Fibroblast of skin of left quadriceps (primary cell): ENCODE data around the gene UGT1A7.
"Not testable (repeated sequence)": the region's sequence is repeated elsewhere in the genome, so short reads cannot be mapped to it uniquely, and the experiment has no call there.

Experiments used
- DNase-seq, 2 experiments: peaks; one replicate each; pipeline ENCODE4 v3.0.0-alpha.2; 2013; ENCODE audit warnings: low read depth in 2 of 2

Gene UGT1A7

GRCh38 chr2:233680361-233681045 is 1.2 kb upstream of the UGT1A7 start:
- no peak for DNase-seq

DNA sequence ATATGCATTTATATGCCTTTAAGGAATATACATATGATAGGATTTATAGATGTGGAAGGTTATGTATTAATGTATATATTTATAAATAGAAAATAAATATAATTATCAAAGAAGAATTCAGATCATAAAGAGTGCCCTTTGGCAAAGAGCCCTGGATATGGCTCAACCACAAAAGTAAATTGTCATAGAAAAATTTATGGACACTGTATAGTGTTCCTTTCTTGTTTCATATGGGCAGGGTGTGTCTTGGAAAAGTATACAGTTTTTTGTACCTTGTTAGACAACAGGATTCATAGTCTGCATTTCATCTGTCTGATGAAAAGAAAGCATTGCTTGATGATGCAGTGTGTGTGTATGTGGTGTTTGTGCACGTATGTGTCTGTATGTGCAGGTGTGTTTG is 2.9 kb downstream of the UGT1A7 start:
- no peak for DNase-seq

GRCh38 chr2:233686928-233687327 is 5.2 kb downstream of the UGT1A7 start:
- no peak for DNase-seq

DNA sequence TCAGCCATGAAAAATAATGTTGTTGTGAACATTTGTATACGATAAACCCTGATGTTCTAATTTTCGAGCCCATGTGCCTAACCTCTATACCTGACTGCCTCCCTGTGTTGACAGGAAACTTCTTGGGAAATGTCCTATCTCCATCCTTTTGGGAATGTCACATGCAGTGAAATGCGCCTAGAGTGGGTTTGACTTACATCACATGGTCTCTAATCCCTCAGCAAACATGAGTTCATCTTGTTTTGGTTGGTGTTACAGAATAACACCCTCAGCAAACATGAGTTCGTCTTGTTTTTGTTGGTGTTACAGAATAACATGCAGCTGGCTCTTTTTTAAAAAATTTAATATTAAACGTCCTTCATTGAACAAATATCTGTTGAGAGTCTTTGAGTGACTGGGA is 6.6 kb downstream of the UGT1A7 start:
- DNase-seq, result no peak

GRCh38 chr2:233689031-233689430 is 7.3 kb downstream of the UGT1A7 start:
- no peak for DNase-seq

DNA sequence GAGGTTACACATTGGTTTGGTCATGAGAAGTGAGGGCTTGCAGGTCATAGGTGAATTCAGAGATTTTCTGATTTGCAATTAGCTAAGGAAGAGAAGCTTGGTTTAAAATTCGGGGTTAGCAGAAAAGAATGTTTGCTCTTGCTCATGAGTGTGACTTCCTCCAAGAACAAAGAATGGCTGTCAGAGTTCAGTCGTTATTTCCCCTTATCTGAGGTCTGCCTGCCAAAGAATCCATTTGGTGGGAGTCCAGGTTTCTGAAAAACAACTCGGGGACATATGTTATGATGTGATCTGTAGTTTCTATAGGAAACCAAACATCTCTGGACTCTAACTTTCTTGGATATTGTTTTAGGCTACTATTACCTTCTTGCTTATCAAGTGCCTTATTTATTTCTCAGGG is 7.8 kb downstream of the UGT1A7 start:
- DNase-seq, result no peak

DNA sequence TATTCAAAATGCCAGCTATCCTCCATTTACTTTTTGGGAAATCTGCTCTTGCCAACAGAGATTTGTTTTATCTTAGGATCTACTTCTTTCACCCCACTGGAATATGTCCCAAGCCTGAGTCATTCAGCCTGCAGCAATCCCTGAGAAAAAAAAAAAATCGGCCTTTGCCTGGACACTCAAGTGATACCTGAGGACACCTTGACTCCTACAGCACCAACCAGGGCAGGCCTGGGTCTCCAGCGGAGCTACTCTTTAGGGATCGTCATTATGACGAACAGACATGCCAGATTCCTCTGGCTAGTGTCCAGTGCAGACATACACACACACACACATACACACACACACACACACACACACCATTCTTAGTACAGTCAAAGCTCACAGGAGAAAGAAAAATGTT is 8.7 kb downstream of the UGT1A7 start:
- DNase-seq, result no peak

- DNase-seq, result no peak
Observed at GRCh38 chr2:233691443-233692433, 10.0 kb downstream of the UGT1A7 start.

GRCh38 chr2:233692648-233693047 is 10.9 kb downstream of the UGT1A7 start, which contains the start of gene UGT1A6:
Gene UGT1A6 (plus strand): TSS chr2:233692890. CDS start chr2:233693005, 115 bp downstream.
- no peak for DNase-seq

- no peak for DNase-seq
Observed at GRCh38 chr2:233693963-233694362, 12.3 kb downstream of the UGT1A7 start.

DNA sequence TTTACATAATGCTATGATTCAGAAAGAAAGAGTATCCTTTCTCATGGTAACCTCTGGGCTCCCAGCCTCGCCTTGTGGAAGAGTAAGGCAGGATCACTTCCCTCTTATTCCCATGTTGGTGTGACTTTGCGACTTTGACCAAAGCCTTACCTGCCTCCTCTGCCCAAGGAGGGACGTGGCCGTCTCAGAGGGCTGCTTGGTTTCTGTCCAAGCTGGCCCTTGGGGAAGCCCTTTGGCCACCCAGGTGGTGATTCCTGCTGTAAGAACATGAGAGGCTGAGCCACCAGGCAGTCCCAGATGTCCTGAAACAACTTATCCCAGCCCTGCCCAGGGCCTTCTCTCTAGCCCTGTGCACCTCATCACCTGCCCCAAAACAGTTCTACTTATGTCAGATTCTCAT is 17.0 kb downstream of the UGT1A7 start:
- DNase-seq, result no peak

GRCh38 chr2:233699424-233700027 is 17.8 kb downstream of the UGT1A7 start:
- DNase-seq, result no peak

- DNase-seq, result no peak
Observed at GRCh38 chr2:233700028-233700635, 18.4 kb downstream of the UGT1A7 start.

DNA sequence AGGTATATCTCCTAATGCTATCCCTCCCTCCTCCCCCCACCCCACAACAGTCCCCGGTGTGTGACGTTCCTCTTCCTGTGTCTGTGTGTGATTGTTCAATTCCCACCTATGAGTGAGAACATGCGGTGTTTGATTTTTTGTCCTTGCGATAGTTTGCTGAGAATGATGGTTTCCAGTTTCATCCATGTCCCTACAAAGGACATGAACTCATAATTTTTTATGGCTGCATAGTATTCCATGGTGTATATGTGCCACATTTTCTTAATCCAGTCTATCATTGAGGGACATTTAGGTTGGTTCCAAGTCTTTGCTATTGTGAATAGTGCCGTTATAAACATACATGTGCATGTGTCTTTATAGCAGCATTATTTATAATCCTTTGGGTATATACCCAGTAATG is 19.1 kb downstream of the UGT1A7 start:
- DNase-seq, result not testable (repeated sequence)

DNA sequence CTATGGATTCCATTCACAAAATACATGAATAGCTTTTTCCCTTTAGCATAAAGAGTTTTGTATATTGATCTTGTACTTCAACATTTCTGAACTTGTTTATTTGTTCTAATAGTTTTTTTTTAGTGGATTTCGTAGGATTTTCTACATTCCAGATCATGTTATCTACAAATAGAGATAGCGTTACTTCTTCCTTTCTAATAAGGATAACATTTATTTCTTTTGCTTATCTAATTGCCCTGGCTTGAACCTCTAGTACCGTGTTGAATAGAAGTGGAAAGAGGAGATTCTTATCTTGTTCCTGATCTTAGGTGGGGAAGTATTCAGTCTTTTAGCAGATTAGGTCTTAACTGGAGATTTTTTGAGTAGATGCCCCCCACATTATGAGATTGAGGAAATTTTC is 20.5 kb downstream of the UGT1A7 start:
- no peak for DNase-seq

DNA sequence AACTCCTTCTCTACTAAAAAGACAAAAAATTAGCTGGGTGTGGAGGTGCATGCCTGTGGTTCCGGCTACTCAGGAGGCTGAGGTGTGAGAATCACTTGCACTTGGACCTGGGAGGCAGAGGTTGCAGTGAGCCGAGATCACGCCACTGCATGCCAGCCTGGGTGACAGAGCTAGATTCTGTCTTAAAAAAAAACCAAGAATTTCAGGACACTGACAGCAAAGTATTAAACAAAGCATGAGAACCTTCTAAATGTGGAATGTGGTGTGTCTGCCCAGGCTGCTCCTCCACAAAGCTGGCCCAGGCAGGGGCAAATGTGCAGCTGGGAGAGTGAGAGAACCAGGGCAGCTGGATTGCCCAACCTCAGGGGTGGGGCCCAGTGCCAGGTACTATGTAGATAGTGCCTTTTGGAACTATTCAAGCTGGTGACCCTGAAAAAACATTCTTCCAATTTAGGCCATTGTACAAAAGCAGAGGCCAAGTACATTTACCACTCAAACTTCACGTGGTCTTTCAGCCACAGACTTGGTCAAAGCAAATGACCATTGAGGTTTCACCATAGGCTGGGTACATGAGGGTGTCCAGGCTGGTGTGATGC is 24.3 kb downstream of the UGT1A7 start:
- DNase-seq, result no peak

DNA sequence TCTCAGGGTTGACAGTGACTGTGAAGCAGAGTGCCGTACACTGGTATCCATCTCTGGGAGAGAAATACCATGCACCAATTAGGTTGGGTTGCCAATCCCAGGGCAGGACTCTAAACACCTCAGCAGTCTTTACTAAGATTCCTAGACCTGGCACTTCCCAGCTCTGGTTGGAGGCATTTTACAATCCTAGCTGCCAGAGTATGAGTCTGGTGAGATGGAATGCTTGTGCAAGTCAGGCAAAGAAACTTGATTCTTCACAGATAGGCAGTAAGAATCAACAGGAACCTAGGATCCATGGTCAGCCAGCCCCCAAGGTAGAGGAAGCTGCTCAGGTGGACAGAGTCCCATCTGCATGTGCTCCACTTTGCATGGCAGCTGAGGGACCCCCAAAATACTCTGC is 25.0 kb downstream of the UGT1A7 start:
- DNase-seq, result no peak

DNA sequence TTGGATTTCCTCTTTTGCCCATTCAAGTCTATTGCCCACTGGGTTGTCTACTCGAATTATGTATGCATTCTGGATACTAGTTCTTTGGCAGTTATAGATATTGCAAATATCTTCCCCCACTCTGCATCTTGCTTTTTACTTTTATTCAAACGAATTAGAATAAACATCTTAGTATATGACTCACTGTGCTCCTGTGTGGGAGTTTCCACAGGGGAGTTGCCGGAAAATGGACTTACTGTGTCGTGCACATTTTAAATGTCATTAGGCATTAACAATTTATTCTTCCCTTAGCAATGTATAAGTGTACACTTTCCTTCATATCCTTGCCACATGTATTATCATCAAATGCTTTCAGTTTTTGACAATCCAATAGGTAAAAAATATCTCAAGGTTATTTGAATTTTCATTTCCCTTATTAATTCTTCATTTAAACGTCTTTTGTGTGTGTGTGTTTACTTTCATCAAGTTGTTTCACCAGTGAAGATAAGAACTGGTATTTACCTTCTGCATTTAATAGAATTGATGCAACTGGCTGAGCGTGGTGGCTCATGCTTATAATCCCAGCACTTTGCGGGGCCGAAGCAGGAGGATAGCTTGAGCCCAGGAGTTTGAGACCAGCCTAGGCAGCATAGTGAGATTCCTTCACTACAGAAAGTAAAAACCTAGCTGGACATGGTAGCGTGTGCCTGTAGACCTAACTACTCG is 26.4 kb downstream of the UGT1A7 start:
- no peak for DNase-seq

DNA sequence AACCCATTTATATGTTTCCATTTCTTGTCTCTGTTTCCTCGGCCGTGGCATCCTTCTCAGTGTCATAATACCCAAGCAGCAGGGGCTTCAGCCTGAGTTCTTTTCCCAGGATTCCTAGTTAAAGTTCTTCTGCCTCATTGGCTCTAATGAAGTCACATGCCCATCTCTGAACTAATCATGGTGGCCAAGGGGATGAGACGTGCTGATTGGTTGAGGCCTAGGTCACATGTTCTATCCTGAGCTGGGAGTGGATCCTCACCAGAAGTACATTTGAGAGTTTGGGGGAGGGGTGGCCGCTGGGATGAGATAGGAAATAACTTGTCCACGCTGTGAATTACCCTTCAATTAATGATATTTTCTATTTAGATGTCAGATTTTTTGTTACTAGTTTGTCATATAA is 27.2 kb downstream of the UGT1A7 start:
- DNase-seq, result no peak

- DNase-seq, result peak; percentile 44 to 51
Observed at GRCh38 chr2:233711312-233712008, 29.8 kb downstream of the UGT1A7 start.
